GM18502 (cell line): ENCODE results near the gene BCLAF1.
A peak's percentile ranks its signal among the peaks of the same experiment; 100 is the strongest.
"Not testable (repeated sequence)": the region's sequence is repeated elsewhere in the genome, so short reads cannot be mapped to it uniquely, and the experiment has no call there.

ENCODE experiments used
- ATAC-seq: cut with Tn5 transposase; IDR thresholded peaks from one replicate; pipeline ENCODE4 v1.9.1; 2021; ENCODE audit warnings: mild to moderate bottlenecking; ENCODE audit not compliant: unreplicated experiment, poor library complexity

Gene BCLAF1

DNA sequence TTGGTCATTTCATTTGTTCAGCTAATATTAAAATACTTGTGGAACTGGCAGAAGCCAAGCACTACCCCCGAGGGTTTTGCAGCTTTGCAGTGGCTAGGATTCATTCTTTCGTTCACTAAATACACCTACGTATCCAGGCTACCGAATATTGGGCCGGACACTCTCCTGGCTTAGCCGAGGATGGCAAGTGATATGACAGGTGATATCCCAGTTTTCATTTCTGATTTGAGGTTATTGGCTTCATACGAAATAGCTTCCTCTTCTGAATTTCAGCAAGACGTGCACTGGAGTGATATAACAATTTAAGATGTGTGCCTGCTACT, 39.0 kb downstream of the BCLAF1 start:
- peak; percentile 10 for ATAC-seq

DNA sequence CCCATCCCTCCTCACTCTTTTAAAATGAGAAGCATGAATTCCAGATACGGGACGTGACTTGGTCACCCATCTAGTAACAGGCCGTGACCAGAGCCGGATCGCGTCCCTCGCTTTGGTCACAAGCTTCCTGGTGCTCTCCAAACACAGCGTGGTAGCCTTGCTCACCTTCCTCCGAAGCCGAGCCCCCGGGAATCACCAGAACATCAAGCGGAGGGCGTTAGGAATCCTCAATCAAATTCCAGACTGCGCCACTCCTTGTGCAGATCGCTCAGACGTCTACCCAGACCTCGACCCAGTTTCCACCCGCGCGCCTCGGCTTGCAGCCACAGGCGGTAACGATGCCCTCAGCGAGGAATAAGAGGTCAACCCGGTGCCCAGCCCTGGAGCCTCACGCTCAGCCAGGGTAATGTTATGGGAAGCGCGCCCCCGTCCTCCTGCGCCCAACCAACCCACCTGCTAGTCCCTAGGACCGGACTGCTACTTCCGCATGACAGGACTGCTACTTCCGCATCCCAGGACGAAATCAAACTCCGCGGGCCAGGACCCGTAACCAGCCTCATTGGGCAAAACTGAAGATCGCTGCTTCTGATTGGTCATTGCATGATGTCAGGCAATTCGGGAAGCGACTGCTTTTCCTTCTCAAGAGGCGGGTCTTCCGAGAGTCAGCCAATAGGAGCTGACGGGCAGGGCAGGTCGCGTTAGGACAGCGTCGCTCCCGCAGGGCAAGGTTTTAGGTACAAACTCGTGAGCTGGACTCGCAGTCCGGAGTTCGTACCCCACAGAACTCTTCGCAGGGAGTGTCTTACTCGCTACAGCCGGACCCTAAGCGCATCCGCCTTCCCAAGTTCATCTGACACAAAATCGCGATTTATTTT, 39.6 kb downstream of the BCLAF1 start, which contains the start of gene MTFR2:
MTFR2 (minus strand) TSS at position 501 of the 875 bp plus-strand sequence. CDS start 1,212 bp downstream, outside the sequence.
- ATAC-seq, result peak; percentile 97

DNA sequence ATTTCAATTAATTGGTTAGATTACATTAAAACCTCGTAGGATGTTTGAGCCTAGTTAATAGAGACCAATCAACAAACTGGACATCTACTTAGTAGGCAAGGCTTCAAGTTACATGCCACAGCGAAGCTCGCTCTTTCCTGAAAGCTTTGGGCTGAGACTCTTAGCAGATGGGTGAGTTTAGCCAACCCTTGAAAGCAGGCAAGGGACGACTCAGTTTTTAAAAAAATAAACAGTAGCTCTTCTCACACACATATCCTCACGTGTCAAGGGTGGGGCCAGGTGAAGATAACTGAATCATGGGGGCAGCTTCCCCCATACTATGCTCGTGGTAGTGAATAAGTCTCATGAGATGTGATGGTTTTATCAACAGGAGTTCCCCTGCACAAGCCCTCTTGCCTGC, 40.3 kb downstream of the BCLAF1 start:
- ATAC-seq, result no peak

DNA sequence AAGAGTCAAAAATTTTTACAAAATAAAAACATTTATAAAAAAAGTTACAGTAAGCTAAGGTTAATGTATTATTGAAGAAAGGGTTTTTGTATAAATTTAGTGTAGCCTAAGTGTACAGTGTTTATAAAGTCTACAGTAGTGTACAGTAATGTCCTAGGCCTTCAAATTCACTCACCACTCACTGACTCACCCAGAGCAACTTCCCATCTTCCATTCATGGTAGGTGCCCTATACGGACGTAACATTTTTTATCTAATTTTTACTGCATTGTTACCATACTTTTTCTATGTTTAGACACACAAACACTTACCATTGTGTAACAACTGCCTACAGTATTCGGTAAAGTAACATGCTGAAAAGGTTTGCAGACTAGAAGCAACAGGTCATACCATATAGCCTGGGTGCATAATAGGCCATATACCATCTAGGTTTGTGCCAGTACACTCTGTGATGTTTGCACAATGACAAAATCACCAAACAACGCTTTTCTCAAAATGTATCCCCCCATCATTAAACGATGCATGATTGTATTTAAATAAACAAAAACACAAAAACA, 45.5 kb downstream of the BCLAF1 start:
- no peak for ATAC-seq

DNA sequence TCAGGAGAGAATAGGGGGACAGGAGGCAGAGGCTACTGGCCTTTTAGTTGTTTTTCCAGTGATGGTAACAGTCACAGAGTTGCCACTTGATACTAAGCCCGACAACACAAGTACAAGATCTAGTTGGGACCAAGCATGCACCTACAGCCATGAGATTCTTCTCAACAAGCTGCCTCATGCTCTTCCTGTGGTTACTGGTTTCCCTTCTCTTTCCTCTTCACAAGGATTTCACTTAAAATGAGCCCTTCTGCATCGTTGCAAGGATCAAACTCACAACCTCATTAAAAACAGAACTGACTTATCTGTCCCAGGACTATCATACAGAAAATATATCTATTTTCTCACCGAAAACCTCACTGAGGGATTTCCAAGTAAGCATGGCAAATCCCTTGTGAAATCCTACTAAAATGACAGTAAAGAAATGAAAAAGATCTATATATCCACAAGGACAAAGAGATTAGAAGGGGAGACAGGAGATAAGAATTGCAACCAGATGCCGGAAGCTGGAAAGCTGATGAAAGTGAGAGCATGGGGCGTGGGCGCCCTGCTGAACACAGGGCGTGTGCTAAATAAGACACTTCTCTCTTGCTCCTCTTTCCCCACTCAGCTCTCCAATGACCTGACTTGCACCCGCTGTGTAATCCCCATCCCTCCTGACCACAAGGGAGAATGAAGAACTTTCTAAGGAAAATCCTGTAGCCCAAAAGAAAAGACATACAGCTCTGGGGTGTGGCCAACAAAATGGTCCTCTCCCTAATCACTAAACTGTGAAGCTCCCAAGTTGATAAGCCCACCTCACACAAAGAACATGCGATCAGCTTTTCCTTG, 53.0 kb downstream of the BCLAF1 start:
- ATAC-seq, result no peak

DNA sequence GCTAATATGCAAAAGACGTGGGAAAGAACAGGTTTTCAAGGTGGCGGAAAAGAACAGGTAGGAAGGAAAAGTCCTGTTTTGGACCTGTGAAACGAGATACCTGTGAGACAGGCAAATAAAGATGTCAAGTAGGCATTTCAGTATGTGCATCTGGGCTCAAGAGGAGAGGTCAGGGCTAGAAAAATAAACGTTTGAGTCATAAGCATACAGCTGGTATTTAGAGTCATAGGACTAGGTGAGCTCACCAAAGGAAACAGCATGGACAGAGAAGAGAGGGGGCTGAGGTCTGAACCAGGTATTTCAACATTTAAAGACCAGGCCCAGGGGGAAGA, 54.4 kb downstream of the BCLAF1 start:
- ATAC-seq, result no peak

DNA sequence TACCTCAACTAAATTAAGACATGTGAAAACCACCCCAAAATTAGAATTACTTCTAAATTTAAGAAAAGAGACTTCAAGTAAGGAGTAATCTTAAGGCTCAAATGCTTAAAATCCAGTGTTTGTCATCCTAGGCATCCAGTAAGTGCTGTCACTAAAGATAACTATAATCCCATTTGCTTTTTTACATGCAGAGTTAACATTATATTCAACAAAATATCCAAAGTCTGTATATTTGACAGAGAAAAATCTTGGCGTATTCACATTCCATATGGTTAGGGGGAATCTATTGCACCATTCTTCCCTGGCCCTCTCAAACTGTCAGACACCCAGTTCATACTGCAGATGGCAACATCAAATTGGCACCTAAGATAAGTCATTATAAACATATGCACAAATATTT, 56.9 kb downstream of the BCLAF1 start:
- ATAC-seq, result no peak

DNA sequence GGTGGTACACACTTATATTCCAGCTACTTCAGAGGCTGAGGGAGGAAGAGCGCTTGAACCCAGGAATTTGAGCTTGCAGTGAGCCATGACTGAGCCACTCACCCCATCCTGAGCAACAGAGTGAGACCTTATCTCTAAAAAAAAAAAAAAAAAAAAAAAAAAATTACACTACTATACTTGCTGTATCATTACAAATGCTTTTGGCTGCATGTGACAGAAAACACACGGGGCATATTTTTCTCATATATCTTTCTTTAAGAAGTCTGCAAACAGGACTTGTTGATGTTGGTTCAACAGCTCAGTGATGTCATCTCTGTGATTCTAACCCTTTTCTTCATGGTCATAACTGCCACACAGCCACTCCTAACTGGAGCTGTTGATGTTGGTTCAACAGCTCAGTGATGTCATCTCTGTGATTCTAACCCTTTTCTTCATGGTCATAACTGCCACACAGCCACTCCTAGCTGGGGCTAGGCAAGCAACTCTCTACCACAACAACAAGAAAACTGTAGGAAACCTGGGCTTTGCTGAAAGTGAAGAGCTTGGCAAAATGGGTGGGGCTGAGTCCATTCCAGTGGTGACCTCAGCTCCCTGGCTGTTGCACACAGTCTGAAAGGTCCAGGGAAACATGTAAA, 59.3 kb downstream of the BCLAF1 start:
- no peak for ATAC-seq

DNA sequence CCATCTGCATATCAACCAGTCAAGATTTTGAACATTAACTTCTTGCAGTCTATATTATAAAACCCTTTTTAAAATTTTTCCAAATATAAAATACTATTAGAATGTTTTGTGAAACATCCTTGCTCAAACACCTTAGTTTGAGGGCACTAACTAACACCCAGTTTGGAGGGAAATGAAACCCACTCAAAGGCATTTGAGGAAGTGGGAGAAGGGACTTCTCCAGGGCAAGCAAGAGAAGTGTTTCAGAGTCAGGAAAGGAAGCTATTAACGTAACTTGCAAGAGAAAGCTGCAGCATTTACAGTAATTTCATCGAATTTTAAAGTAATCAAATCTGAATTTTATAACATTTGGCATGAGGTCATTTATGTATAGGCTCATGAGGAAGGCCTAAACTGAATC, 60.8 kb downstream of the BCLAF1 start:
- no peak for ATAC-seq

DNA sequence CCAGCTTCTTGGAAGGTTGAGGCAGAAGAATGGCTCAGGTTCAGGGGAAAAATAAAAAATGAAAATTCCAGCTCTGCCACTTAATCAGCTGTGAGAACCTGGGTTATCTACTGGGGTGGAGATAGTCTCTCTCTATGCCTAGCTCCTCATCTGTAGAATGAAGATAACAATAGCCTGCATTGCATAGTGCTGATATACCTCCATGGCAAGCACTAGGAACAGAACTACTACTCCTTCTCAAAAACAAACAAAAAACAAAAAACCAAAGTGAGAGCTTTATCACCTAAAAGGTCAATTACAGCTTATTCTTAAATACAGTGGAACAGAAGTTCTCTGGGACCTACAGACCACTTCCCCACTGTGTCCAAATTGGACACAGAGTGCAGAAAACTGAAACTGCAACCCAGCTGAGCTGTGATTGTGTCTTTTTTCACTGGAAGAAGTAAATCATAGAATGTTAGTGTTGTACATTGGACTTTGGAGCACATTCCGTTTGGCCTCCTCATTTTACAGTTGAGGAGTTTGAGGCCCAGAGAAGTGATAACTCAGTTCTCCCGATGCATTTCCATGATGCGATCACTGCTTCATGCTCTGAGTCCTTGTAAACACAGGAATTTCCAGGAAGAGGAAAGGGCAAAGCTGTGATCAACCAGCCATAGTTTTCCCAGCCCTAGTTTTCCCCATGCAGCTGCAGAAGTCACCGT, 62.8 kb downstream of the BCLAF1 start:
- peak; percentile 24 for ATAC-seq

DNA sequence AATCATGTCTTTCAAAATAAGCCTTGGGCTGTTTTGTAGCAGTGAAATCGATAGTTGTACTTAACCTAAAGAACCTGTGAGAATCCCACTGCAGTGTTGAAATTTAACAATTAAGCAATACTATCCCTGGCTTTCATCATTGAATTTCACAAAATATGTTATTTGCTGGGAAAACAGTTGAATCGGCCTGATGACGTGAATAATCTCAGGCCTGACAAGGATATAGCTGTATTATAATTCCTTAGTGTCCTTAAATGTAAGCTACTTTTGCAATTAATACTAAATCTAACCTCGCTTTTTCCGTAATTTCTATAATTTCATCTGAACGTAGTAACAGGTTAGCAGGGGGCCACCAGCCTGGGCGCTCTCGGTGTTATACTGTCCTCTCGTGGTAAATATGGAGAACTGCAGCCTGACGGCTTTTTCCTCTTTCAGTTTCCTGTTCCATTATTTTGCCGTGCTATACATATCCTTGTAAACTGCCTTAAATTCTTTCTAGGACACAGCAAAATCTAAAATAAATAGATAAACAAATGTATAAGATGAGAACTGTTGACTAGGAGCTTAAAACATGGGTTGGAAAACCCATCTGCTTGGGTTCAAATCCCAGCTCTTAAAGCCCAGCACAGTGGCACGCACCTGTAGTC, 63.5 kb downstream of the BCLAF1 start:
- peak; percentile 90 for ATAC-seq

DNA sequence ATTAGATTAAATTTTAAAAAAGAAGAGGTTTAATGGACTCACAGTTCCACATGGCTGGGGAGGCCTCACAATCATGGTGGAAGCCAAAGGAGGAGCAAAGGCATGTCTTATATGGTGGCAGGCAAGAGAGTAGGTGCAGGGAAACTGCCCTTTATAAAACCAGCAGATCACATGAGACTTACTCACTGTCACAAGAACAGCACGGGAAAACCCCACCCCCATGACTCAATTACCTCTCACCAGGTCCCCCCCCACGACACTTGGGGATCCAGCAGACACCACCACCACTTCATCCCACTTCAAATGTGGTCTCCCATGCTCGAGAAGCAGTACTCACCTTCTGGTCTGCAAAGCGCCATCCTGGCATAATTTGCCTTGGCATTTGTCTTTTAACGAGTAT, 64.2 kb downstream of the BCLAF1 start:
- no peak for ATAC-seq

DNA sequence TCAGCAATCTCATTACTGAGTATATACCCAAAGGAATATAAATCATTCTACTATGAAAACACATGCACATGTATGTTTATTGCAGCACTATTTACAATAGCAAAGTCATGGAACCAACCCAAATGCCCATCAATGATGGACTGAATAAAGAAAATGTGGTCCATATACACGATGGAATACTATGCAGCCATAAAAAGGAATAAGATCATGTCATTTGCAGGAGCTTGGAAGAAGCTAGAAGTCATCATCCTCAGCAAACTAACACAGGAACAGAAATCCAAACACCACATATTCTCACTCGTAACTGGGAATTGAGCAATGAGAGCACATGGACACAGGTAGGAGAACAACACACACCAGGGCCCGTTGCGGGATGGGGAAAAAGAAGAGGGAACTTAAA, 64.7 kb downstream of the BCLAF1 start:
- not testable (repeated sequence) for ATAC-seq

DNA sequence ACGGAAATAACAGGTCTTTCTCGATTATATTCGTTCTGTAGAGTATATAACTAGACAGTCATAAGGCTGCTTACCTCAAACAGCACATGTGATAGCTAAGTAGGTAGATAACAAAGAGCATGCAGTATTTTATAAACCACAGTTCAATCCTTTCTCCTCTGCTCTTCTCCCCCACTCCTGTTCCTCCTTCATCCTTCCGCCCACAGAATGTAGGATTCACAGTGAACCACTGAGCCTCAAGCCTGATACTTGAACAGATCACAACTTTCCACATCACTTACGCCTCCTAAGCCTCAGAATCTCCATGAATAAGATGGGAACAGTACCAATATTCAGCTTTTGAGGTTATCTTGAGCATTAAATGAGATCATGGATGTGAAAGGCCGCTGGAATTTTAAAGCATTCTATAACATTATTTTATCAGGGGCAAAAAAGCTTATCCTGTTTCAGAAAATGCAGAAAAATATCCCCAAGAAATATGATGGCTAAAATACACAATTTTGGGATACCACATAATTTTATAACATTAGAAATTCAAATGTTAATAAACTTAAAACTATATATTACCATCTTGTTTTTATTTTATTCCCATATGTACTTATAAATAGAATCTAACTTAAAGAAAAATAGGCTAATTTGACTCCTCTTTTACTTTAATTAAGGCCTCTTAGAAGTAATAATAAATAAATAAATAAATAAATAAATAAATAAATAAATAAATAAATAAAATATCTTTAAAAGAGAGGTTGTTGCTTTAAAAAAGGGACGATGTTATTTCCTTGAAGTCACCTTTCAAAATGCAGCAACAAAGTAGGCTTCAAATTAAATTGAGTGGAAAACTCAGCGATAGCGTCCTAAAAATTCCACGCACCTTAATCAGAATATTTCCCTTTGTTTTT, 72.9 kb downstream of the BCLAF1 start:
- ATAC-seq, result no peak

DNA sequence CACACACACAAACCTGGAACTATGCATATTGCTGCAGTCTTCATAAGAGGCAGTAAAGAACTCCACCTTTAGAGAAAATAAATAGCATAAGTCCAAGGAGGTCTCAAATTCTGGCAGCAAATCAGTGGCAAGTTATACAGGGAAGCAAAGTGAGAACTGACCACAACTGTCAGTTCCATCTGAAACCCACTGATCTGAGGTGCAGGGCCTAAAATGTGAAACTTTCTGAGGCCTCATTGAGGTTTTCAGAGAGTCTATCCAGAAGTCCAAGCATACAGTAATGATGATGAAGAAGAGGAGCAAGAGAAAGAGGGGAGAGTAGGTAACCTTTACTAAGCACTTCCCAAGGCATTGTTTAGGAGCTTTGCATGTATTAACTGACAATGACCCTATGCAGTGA, 75.8 kb downstream of the BCLAF1 start:
- ATAC-seq, result no peak

DNA sequence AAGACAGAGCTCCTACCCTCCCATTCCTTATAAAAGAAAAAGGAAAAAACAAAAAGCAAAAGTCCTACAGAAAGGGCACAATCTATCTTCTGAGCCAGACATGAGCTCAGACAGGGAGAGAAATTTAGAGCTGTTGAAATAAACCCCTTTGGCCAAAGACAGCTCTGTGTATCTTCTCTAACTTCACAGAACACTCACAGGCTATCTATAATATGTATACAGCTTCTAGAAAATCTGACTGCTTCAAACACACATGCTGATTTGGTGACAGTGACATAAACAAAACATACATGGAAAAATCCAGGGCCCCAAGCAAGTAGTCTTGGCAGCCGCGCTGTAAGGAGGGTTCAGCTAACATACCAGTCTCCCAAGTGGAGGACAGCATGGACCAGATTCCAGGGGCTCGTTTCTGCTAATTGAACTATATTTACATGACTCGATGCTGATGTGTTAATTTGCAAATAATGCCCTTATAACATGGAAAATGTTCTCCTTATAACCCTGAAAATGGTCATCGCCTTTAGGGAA, 76.6 kb downstream of the BCLAF1 start:
- ATAC-seq, result no peak

DNA sequence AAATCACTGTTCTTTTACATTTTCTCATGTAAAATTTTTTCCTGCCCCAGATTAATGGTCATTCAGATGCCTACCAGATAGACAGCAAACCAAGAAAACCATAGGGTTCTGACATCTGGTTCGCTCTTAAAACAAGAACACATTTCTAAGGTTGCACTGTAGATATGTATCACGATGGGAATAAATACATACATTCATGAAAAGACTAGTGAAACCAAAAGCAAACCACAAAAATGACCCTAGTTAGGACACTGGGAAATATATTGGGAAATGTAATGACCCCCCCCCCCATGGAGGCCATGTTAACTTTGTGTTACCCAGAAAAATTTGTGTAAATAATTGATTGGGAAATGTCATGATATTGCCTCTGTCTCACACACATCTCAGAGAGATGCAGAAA, 77.0 kb downstream of the BCLAF1 start:
- no peak for ATAC-seq

DNA sequence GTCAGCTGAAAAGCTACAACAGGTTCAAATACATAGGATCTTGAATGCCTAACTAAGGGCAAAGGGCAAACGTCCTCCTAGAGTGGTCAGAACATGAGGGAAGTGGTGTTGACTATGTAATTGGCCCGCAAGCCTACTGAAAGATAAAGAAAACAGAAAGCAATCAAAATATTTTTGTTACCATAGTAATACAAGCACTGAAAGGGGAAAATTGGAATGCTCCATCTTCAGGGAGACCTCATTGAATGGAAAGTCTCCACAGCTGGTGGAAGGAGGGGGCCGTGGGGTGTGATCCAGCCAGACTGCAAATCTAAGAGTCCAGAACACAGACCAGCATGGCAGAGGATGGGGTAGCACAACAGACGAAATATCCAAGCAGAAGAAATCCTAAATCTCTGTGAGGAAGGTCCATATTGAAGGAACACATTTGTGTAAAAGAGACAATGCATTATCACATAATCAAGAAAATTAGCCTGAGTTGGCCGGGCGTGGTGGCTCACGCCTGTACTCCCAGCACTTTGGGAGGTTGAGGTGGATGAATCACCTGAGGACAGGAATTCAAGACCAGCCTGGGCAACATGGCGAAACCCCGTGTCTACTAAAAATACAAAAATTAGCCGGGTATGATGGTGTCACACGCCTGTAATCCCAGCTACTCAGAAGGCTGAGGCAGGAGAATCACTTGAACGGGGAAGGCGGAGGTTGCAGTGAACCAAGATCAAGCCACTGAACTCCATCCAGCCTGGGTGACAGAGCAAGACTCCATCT, 79.1 kb downstream of the BCLAF1 start:
- no peak for ATAC-seq
